ENCODE data around the gene PRKCA.

DNA sequence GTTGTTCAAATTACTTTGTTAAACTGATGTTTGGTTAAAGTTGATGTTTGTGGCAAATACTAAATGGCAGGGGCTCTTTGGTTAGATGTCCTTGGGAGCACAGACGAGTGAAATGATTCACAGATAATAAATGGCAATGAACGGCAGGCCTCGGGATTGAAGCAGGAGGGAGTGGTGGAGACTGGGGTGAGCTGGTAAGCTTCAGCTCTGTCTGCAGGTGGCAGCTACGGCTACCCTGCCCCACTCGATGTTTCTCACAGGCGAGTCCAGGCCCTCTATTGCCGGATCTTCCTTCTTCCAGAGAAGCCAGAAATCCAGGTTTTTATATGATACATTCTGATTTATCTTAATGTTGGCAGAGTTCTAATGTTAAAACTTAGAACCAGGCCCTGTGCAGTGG, 387.8 kb downstream of the PRKCA start:
- TF ChIP-seq POLR2A (conservative IDR thresholded peaks at IDR 0.05) (no peak), ZNF274 (IDR thresholded peaks at IDR 0.05; ENCODE audit: borderline replicate concordance, low read depth, low read length) (no peak), CEBPB (tag; IDR thresholded peaks at IDR 0.05) (no peak), POLR2G (IDR thresholded peaks at IDR 0.05; ENCODE audit: low read depth, low read length) (no peak), LARP7 (IDR thresholded peaks at IDR 0.05) (no peak), NFXL1 (CRISPR knock-in tag; IDR thresholded peaks at IDR 0.05) (no peak)

All from K562 (cell line).